Measurements from ENCODE around the gene PITHD1.
"Not testable (repeated sequence)": the region's sequence is repeated elsewhere in the genome, so short reads cannot be mapped to it uniquely, and the experiment has no call there.

The PITHD1 gene
- total RNA-seq = 11.4 to 48.6 (median 37.4) reads per million in 18 experiments

GRCh38 chr1:23777979-23778814 is at the start of gene PITHD1:
Gene PITHD1 (plus strand): TSS chr1:23778418. CDS start chr1:23778516, 98 bp downstream.
- DNase-seq = peak; percentile 83 to 89

- peak; percentile 24 to 40 for DNase-seq
These were observed 45.6 kb upstream of the PITHD1 start for GRCh38 chr1:23732363-23733224.

- DNase-seq = not testable (repeated sequence)
These were observed 44.9 kb upstream of the PITHD1 start for GRCh38 chr1:23733281-23733680.

GRCh38 chr1:23736437-23737134 is 41.6 kb upstream of the PITHD1 start:
- DNase-seq = no peak

GRCh38 chr1:23741609-23742008 is 36.6 kb upstream of the PITHD1 start:
- DNase-seq = no peak

GRCh38 chr1:23742670-23743286 is 35.4 kb upstream of the PITHD1 start:
- DNase-seq = no peak

- DNase-seq = peak; percentile 73 to 85
These were observed 34.7 kb upstream of the PITHD1 start, which contains the start of gene ELOA for GRCh38 chr1:23743287-23744152. Gene ELOA (plus strand): TSS chr1:23743471. CDS start chr1:23743504, 33 bp downstream.

GRCh38 chr1:23745515-23745914 is 32.7 kb upstream of the PITHD1 start:
- DNase-seq = peak; percentile 35 to 44

- DNase-seq = peak; percentile 26 to 43
These were observed 30.2 kb upstream of the PITHD1 start for GRCh38 chr1:23748016-23748415.

- DNase-seq = peak; percentile 49 to 64
These were observed 27.0 kb upstream of the PITHD1 start for GRCh38 chr1:23751050-23751814.

GRCh38 chr1:23751815-23752200 is 26.4 kb upstream of the PITHD1 start:
- no peak for DNase-seq

- DNase-seq = no peak
These were observed 25.3 kb upstream of the PITHD1 start for GRCh38 chr1:23752909-23753308.

- DNase-seq = no peak
These were observed 21.5 kb upstream of the PITHD1 start for GRCh38 chr1:23756676-23757075.

- no peak for DNase-seq
These were observed 20.4 kb upstream of the PITHD1 start for GRCh38 chr1:23757812-23758211.

- no peak for DNase-seq
These were observed 18.9 kb upstream of the PITHD1 start for GRCh38 chr1:23759277-23759676.

- DNase-seq = no peak
These were observed 15.1 kb upstream of the PITHD1 start for GRCh38 chr1:23763041-23763577.

- no peak for DNase-seq
These were observed 9.5 kb upstream of the PITHD1 start for GRCh38 chr1:23768733-23769132.

- DNase-seq = peak; percentile 88 to 89
These were observed 6.0 kb upstream of the PITHD1 start for GRCh38 chr1:23772049-23772853.

GRCh38 chr1:23772854-23773242 is 5.4 kb upstream of the PITHD1 start:
- no peak for DNase-seq
